ENCODE measurements around the gene TOP1. TPM values are rescaled to one million over a fixed set of nuclear protein-coding genes. Genes with fewer than 3 reads are reported as not detected.

TOP1 gene
- total RNA-seq, 1 donor from 2014 or later, result 16.2 TPM

DNA sequence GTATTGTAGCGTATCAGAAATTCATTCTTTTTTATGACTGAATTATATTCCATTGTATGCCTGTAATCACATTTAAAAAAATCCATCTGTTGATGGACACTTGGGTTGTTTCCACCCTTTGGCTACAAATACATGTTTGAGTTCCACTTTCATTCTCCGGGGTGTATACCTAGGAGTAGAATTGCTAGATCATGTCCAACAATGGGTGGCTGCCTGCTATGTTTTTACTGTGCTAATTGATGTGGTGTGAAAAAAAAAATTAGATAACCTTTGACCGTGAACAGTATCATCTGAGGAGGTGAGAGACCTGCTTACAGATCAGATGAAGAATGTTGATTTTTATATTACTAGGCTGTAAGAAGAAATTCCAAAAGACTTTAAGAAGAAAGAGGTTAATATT is 37.1 kb downstream of the TOP1 start:
- TF ChIP-seq CTCF (conservative IDR thresholded peaks at IDR 0.05; ENCODE audit: low read depth, low read length), result no peak
- no peak for DNase-seq (ENCODE audit: low read depth)
- no peak overlapping the region for H3K4me3 ChIP-seq (ENCODE audit: low read depth, low read length)

DNA sequence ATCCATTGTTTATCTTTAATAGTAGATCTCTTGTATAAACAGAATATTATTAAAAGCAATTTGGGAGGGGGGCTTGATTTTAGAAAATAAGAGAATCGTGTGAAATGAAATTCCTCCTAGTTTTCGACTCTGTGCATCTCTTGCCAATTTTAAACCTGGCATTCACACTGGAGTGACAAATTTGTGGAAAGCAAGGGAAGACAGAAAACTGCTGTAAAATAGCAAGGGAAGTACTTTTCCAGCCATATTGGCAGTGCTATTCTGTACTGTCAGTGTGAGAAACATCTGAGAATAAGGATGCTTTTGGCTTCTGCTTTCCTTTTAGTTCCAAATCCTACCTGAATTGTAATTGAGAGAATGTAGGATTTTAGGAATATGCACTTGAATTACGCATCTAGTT is 40.2 kb downstream of the TOP1 start:
- no peak overlapping the region for H3K4me3 ChIP-seq (ENCODE audit: low read depth, low read length)
- no peak for TF ChIP-seq CTCF (conservative IDR thresholded peaks at IDR 0.05; ENCODE audit: low read depth, low read length)
- no peak for DNase-seq (ENCODE audit: low read depth)

- H3K4me3 ChIP-seq (ENCODE audit: low read depth, low read length), result no peak overlapping the region
- no peak for TF ChIP-seq CTCF (conservative IDR thresholded peaks at IDR 0.05; ENCODE audit: low read depth, low read length)
- DNase-seq (ENCODE audit: low read depth), result no peak
Observed at GRCh38 chr20:41072190-41072863, 43.7 kb downstream of the TOP1 start.

DNA sequence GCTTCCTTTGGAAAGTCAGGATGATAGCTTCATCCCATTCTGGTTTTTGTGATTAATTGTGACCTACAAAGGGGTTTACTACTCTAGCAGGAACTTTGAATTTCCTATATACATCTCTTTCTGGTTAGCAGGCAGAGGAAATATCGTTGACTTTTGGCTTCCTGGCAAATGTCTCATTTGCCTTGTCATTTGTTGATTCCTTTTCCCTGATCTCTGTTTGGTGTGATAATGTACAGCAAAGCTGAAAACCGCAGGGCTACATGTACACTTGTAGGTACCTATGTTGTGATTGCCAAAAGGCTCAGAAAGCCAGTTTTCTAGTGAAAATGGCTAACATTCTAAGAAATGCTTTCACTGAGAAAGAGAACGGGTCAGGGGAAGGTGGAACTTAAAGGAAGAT is 44.3 kb downstream of the TOP1 start:
- no peak for DNase-seq (ENCODE audit: low read depth)
- H3K4me3 ChIP-seq (ENCODE audit: low read depth, low read length), result no peak overlapping the region
- no peak for TF ChIP-seq CTCF (conservative IDR thresholded peaks at IDR 0.05; ENCODE audit: low read depth, low read length)

GRCh38 chr20:41074441-41074840 is 45.8 kb downstream of the TOP1 start:
- TF ChIP-seq CTCF (conservative IDR thresholded peaks at IDR 0.05; ENCODE audit: low read depth, low read length), result no peak
- H3K4me3 ChIP-seq (ENCODE audit: low read depth, low read length), result no peak overlapping the region
- no peak for DNase-seq (ENCODE audit: low read depth)

DNA sequence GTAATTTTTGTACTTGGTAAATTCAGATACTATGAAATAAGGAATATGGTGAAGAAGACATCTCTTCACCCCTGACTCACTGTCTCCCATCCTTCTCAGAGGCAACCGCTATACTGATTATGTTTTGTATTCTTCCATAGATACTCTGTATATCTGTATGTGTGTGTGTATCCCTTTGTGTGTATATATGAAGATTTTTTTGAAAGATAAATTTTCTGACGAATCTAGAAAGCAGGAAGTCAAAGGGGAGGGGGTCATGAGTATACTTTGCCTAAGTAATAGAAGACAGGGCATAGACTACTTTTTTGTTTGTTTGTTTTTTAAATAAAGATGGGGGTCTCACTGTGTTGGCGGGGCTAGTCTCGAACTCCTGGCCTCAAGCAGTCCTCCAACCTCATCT is 48.2 kb downstream of the TOP1 start:
- DNase-seq (ENCODE audit: low read depth), result no peak
- H3K4me3 ChIP-seq (ENCODE audit: low read depth, low read length), result no peak overlapping the region

More for the DNA sequence above, 48.2 kb downstream of the TOP1 start:
- no peak for TF ChIP-seq CTCF (conservative IDR thresholded peaks at IDR 0.05; ENCODE audit: low read depth, low read length)

Measured in epithelial cell of proximal tubule (primary cell).